Peyer's patch (tissue), 4 donors: ENCODE results near the gene AGR3. TPM values are rescaled to one million over a fixed set of nuclear protein-coding genes. Genes with fewer than 3 reads are reported as not detected.

ENCODE experiments used
- DNase-seq, 3 donors: peaks; one replicate each; pipeline ENCODE4 v3.0.0-alpha.2; 2017 to 2019
- H3K27ac ChIP-seq, 4 donors: fragments of 200-600 bp; sonication (generic); one replicate each; pipeline ENCODE4 v1.5.1; 2016 to 2019
- H3K27me3 ChIP-seq, 2 donors: fragments of 200-600 bp; sonication (generic); one replicate each; pipeline ENCODE4 v1.5.1; 2019
- H3K36me3 ChIP-seq, 3 donors: fragments of 200-600 bp; sonication (generic); one replicate each; pipeline ENCODE4 v1.5.1; 2016 to 2019
- H3K4me1 ChIP-seq, 4 donors: fragments of 200-600 bp; sonication (generic); one replicate each; pipeline ENCODE4 v1.5.1; 2016 to 2019
- H3K4me3 ChIP-seq, 4 donors: fragments of 200-600 bp; sonication (generic); 1 replicate in 3 of 4; 2 replicates in 1 of 4; pipeline ENCODE4 v1.5.1; 2016 to 2019; ENCODE audit warnings: mild to moderate bottlenecking in 1 of 4
- H3K9me3 ChIP-seq, 4 donors: fragments of 200-600 bp; sonication (generic); one replicate each; pipeline ENCODE4 v1.5.1; 2016 to 2019; ENCODE audit warnings: mild to moderate bottlenecking in 1 of 4
- CTCF ChIP-seq, 6 experiments: fragments of 450-650 bp in 4 of 6; fragments of 200-600 bp in 2 of 6; sonication (generic) in 1 of 6; IDR thresholded peaks; one replicate each; pipeline ENCODE4 v1.5.1; 2017 to 2019; ENCODE audit warnings: antibody characterized with exemption in 6 of 6, mild to moderate bottlenecking in 3 of 6, moderate library complexity in 1 of 6
- POLR2A ChIP-seq, 2 donors: fragments of 450-650 bp; IDR thresholded peaks; one replicate each; pipeline ENCODE4 v1.5.1; 2017; ENCODE audit warnings: antibody characterized with exemption in 2 of 2, mild to moderate bottlenecking in 2 of 2, moderate library complexity in 2 of 2
- total RNA-seq, 4 donors: library from RNA; depleted of rRNA; stranded (reverse); fragments of >200 nt; gene quantifications; one replicate each; pipeline ENCODE4 v1.1.0, GENCODE V29; 2016

The AGR3 gene
- total RNA-seq, 4 donors from 2014 or later, result 24.8 to 241 (median 178) TPM

- Histone ChIP-seq H3K27me3 (no peaks in the 10 kb centered on the region), H3K4me3 (no peak overlapping the region), H3K27ac (no peak overlapping the region), H3K9me3 (no peaks in the 10 kb centered on the region), H3K36me3 (no peaks in the 10 kb centered on the region), H3K4me1 (peaks cover 0 to 5% (median 0%) of the 10 kb centered on the region in 4 donors)
- DNase-seq, result no peak
- TF ChIP-seq POLR2A (IDR thresholded peaks at IDR 0.05) (no peak), CTCF (IDR thresholded peaks at IDR 0.05) (no peak)
Measured at GRCh38 chr7:16817536-16817935, 64.2 kb downstream of the AGR3 start.

- peaks cover 0 to 5% (median 0%) of the 10 kb centered on the region in 4 donors for H3K4me1 ChIP-seq
- H3K27ac ChIP-seq, result peak overlapping the region in 1 of 4 donors; percentile 34
- no peak for TF ChIP-seq CTCF (IDR thresholded peaks at IDR 0.05)
- TF ChIP-seq POLR2A (IDR thresholded peaks at IDR 0.05), result no peak
- H3K9me3 ChIP-seq, result no peaks in the 10 kb centered on the region
- no peaks in the 10 kb centered on the region for H3K27me3 ChIP-seq
- no peak for DNase-seq
- no peak overlapping the region for H3K4me3 ChIP-seq
- H3K36me3 ChIP-seq, result no peaks in the 10 kb centered on the region
Measured at GRCh38 chr7:16816824-16817223, 65.0 kb downstream of the AGR3 start.

- Histone ChIP-seq H3K4me1 (peaks cover 0 to 5% (median 0%) of the 10 kb centered on the region in 4 donors), H3K36me3 (no peaks in the 10 kb centered on the region), H3K27me3 (no peaks in the 10 kb centered on the region), H3K27ac (no peak overlapping the region), H3K4me3 (no peak overlapping the region), H3K9me3 (no peaks in the 10 kb centered on the region)
- no peak for DNase-seq
- TF ChIP-seq POLR2A (IDR thresholded peaks at IDR 0.05) (no peak), CTCF (IDR thresholded peaks at IDR 0.05) (no peak)
Measured at GRCh38 chr7:16815001-16815400, 66.8 kb downstream of the AGR3 start.

GRCh38 chr7:16813232-16813616, 68.6 kb downstream of the AGR3 start:
- Histone ChIP-seq H3K36me3 (no peaks in the 10 kb centered on the region), H3K4me3 (no peak overlapping the region), H3K27me3 (no peaks in the 10 kb centered on the region), H3K4me1 (peaks cover 0 to 5% (median 0%) of the 10 kb centered on the region in 4 donors), H3K9me3 (no peaks in the 10 kb centered on the region), H3K27ac (no peak overlapping the region)
- no peak for TF ChIP-seq POLR2A (IDR thresholded peaks at IDR 0.05)
- no peak for TF ChIP-seq CTCF (IDR thresholded peaks at IDR 0.05)
- no peak for DNase-seq

- Histone ChIP-seq H3K27me3 (no peaks in the 10 kb centered on the region), H3K36me3 (no peaks in the 10 kb centered on the region), H3K4me1 (peaks cover 0 to under 1% (median 0%) of the 10 kb centered on the region in 4 donors), H3K4me3 (no peak overlapping the region), H3K27ac (no peak overlapping the region), H3K9me3 (no peaks in the 10 kb centered on the region)
- no peak for DNase-seq
- TF ChIP-seq CTCF (IDR thresholded peaks at IDR 0.05), result no peak
- TF ChIP-seq POLR2A (IDR thresholded peaks at IDR 0.05), result no peak
Measured at GRCh38 chr7:16812542-16813231, 69.1 kb downstream of the AGR3 start.
